Endothelial cell of umbilical vein (primary cell): ENCODE measurements around the gene KCMF1. TPM values are rescaled to one million over a fixed set of nuclear protein-coding genes. Genes with fewer than 3 reads are reported as not detected.

ENCODE experiments used
- BruUV-seq: library from RNA; stranded (reverse); fragments of 400-500 nt; replicated peaks from 2 replicates; lab custom pipeline; 2021; lab: Mats Ljungman, UMichigan
- CTCF ChIA-PET: fragments of 300-600, 350-600 bp; sonication (Branson Sonifier 250); formaldehyde crosslinking; loops from one replicate; lab custom pipeline; 2021; ENCODE audit warnings: antibody characterized with exemption, inconsistent platforms; lab: Charles Lee
- POLR2A ChIA-PET: fragments of 300-600, 350-600 bp; sonication (Branson Sonifier 250); formaldehyde crosslinking; loops from one replicate; lab custom pipeline; 2021; ENCODE audit warnings: antibody characterized with exemption, inconsistent platforms; lab: Charles Lee
- DNase-seq: peaks from one replicate; pipeline ENCODE4 v3.0.0-alpha.2; 2011; ENCODE audit warnings: low read depth, low spot score
- FAIRE-seq: peaks from 2 replicates; lab custom pipeline; 2011; peaks lifted over from hg19 to GRCh38; lab: Jason Lieb, UNC
- H2AFZ ChIP-seq: 2 replicates; pipeline ENCODE4 v1.6.0; 2012; ENCODE audit warnings: low read depth, low read length, control low read depth, inconsistent platforms
- H3K27ac ChIP-seq: 2 replicates; pipeline ENCODE4 v1.5.1; 2011; ENCODE audit warnings: low read depth, mild to moderate bottlenecking, control low read depth, low read length, moderate library complexity; ENCODE audit not compliant: insufficient read depth
- H3K27me3 ChIP-seq, 2 experiments: 2 replicates each; pipeline versions ENCODE4 v1.6.0 to v1.6.1; 2011; ENCODE audit warnings: low read length in 2 of 2, mixed read lengths in 1 of 2; ENCODE audit not compliant: control insufficient read depth in 2 of 2, insufficient read depth in 2 of 2
- H3K36me3 ChIP-seq, 2 experiments: 2 replicates in 1 of 2; 3 replicates in 1 of 2; pipeline ENCODE4 v1.5.1; 2011; ENCODE audit warnings: low read length in 2 of 2, mild to moderate bottlenecking in 1 of 2, moderate library complexity in 1 of 2; ENCODE audit not compliant: control insufficient read depth in 2 of 2, insufficient read depth in 2 of 2; ENCODE audit errors: extremely low read depth in 1 of 2
- H3K4me1 ChIP-seq: 3 replicates; pipeline ENCODE4 v1.5.1; 2011; ENCODE audit warnings: mild to moderate bottlenecking, low read length; ENCODE audit not compliant: control insufficient read depth, insufficient read depth; ENCODE audit errors: extremely low read depth
- H3K4me2 ChIP-seq: 2 replicates; pipeline ENCODE4 v1.6.1; 2011; ENCODE audit warnings: low read length, control low read depth, mixed read lengths; ENCODE audit not compliant: insufficient read depth
- H3K4me3 ChIP-seq, 3 experiments: fragments of 200-600 bp in 1 of 3; sonication (generic), shearing (Covaris generic) in 1 of 3; replicated peaks in 1 of 3; 2 replicates each; pipeline ENCODE4 v1.5.1; 2011 to 2016; ENCODE audit warnings: control low read depth in 3 of 3, low read length in 3 of 3, mild to moderate bottlenecking in 2 of 3, inconsistent platforms in 1 of 3, low read depth in 1 of 3, moderate library complexity in 1 of 3; ENCODE audit not compliant: insufficient read depth in 1 of 3
- H3K79me2 ChIP-seq: 2 replicates; pipeline ENCODE4 v1.6.0; 2012; ENCODE audit warnings: low read length, inconsistent platforms; ENCODE audit not compliant: control insufficient read depth, insufficient read depth
- H3K9ac ChIP-seq: replicated peaks from 2 replicates; pipeline ENCODE3; 2011; ENCODE audit warnings: low read length, control low read depth; ENCODE audit not compliant: insufficient read depth; ENCODE audit errors: extremely low read depth
- H3K9me1 ChIP-seq: replicated peaks from 3 replicates; pipeline ENCODE4 v1.6.0; 2011; ENCODE audit warnings: mild to moderate bottlenecking, low read length; ENCODE audit not compliant: control insufficient read depth, insufficient read depth; ENCODE audit errors: extremely low read depth
- H3K9me3 ChIP-seq: replicated peaks from 2 replicates; pipeline ENCODE4 v1.5.1; 2012; ENCODE audit warnings: low read length, inconsistent platforms; ENCODE audit not compliant: control insufficient read depth, insufficient read depth
- H4K20me1 ChIP-seq: replicated peaks from 2 replicates; pipeline ENCODE3; 2011; ENCODE audit warnings: mild to moderate bottlenecking, low read length; ENCODE audit not compliant: control insufficient read depth, insufficient read depth; ENCODE audit errors: extremely low read depth
- JUN ChIP-seq: IDR thresholded peaks from 2 replicates; pipeline ENCODE4 v1.6.1; 2011; ENCODE audit warnings: borderline replicate concordance, low read depth; ENCODE audit not compliant: insufficient read length, insufficient read depth
- POLR2A ChIP-seq: IDR thresholded peaks from 2 replicates; pipeline ENCODE4 v1.6.1; 2012; ENCODE audit warnings: low read depth, mild to moderate bottlenecking, control low read depth, low read length
- POLR2AphosphoS5 ChIP-seq: IDR thresholded peaks from 2 replicates; pipeline ENCODE4 v1.6.1; 2012; ENCODE audit warnings: low read depth, mild to moderate bottlenecking, control low read depth, low read length, moderate library complexity; ENCODE audit not compliant: insufficient read depth
- dilution Hi-C: fragments of 300-500 bp; cut with MboI; formaldehyde crosslinking; loops from one replicate; pipeline ENCODE4 v1.15.0; 2019; ENCODE audit warnings: low sequenced_read_pairs; ENCODE audit not compliant: extremely low pct_ligation_motif_present
- intact Hi-C: fragments of 100-400 bp; cut with micrococcal nuclease; formaldehyde crosslinking; loops from one replicate; pipeline ENCODE4 v1.10.0; 2022
- polyA plus RNA-seq, 4 experiments: library from polyadenylated mRNA; depleted of rRNA in 3 of 4; stranded (reverse) in 3 of 4; unstranded in 1 of 4; fragments of >200 nt; gene quantifications; 2 replicates each; pipeline versions ENCODE4 v1.2.1 to v1.2.3, GENCODE V29; 2011 to 2012; ENCODE audit warnings: missing spikeins in 1 of 4
- total RNA-seq: library from RNA; stranded (reverse); gene quantifications from 2 replicates; pipeline ENCODE4 v1.2.3, GENCODE V29; 2021
- TF ChIP-seq, protein P1 (sequence below), 2 donors: IDR thresholded peaks; 1 replicate in 1 of 2; 2 replicates in 1 of 2; pipeline ENCODE4 v1.5.1; 2011; ENCODE audit warnings: low read length in 2 of 2, mild to moderate bottlenecking in 2 of 2, moderate library complexity in 2 of 2, control low read depth in 1 of 2, inconsistent platforms in 1 of 2, low read depth in 1 of 2; ENCODE audit not compliant: insufficient read depth in 1 of 2; ENCODE audit errors: extremely low read depth in 1 of 2

KCMF1 gene
- total and polyA plus RNA-seq, 2 donors (not counting 3 experiments of a cell fraction or from before 2014, with no cell fraction given): 49.3 to 78.4 TPM

DNA sequence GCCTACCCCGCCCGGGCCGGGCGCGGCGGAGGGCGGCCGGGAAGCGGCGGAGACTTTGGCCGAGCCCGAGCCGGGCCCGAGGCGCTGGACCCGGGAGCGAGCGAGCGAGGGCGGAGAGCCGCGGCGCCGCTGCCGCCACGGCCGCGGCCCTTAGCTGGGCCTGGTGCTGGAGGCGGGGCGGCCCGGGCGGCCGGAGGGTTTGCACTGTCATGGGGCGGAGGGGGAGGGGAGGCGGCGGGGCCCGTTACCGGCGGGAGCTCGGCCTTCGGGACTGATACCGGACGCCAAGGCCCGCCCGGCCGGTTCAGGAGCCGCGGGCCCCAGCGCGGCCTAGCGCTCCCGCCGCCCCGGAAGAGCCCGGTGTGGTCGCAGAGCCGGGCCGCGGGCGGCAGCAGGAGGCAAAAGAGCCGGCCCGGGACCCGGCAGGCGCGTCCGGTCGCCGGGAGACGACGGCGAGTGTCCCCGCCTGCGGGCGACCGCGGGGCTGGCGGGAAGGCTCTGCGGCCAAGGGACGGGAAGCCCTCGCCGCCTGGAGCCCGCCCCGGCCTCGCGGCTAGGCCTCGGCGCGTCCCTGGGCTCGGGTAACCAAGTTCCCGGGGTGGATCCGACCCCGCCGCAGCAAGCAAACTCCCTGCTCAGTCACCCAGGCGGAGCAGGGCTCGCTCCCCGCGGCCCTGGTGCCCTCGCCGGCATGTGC, 697 bp downstream of the KCMF1 start:
- Histone ChIP-seq H3K79me2 (peaks cover 85% of the 10 kb centered on the region), H3K4me1 (peaks cover 18% of the 10 kb centered on the region), H2AFZ (no peak overlapping the region), H3K4me2 (peak overlapping the region; percentile 97), H3K9me1 (no peaks in the 10 kb centered on the region), H3K36me3 (no peaks in the 10 kb centered on the region), H3K9me3 (no peaks in the 10 kb centered on the region), H3K27ac (peak overlapping the region; percentile 94), H4K20me1 (peaks cover 4% of the 10 kb centered on the region), H3K27me3 (no peaks in the 10 kb centered on the region), H3K4me3 (peak overlapping the region; percentile 92 to 98 (median 97)), H3K9ac (peak overlapping the region; percentile 96)
- ChIA-PET CTCF (interaction anchor here (1.0 to 3.3 kb wide), 5 partner anchors 11 to 46 kb away, joined by 3 to 35 read pairs (median 8); no protein-coding TSS in a partner anchor), POLR2A (interaction anchor here (0.7 to 2.7 kb wide), 3 partner anchors 13 to 72 kb away, joined by 5 to 14 read pairs (median 8); no protein-coding TSS in a partner anchor)
- TF ChIP-seq POLR2A: peak; percentile 50
- peak; percentile 17 for TF ChIP-seq POLR2AphosphoS5
- TF ChIP-seq JUN: no peak
- TF ChIP-seq, protein P1, sequence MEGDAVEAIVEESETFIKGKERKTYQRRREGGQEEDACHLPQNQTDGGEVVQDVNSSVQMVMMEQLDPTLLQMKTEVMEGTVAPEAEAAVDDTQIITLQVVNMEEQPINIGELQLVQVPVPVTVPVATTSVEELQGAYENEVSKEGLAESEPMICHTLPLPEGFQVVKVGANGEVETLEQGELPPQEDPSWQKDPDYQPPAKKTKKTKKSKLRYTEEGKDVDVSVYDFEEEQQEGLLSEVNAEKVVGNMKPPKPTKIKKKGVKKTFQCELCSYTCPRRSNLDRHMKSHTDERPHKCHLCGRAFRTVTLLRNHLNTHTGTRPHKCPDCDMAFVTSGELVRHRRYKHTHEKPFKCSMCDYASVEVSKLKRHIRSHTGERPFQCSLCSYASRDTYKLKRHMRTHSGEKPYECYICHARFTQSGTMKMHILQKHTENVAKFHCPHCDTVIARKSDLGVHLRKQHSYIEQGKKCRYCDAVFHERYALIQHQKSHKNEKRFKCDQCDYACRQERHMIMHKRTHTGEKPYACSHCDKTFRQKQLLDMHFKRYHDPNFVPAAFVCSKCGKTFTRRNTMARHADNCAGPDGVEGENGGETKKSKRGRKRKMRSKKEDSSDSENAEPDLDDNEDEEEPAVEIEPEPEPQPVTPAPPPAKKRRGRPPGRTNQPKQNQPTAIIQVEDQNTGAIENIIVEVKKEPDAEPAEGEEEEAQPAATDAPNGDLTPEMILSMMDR (IDR thresholded peaks at IDR 0.05; ENCODE audit: extremely low read depth in 1 of 2, insufficient read depth in 1 of 2, low read depth in 1 of 2, low read length in 2 of 2): no peak
- dilution Hi-C loops: no loop called here
- BruUV-seq: no TSS peak
- FAIRE-seq (no peak), DNase-seq (peak; percentile 48)
- intact Hi-C loops: loop anchor here (2.0 to 5.0 kb wide), 3 partner anchors 25 to 64 kb away; partner anchors contain the start of gene TMSB10
